Left cardiac atrium (tissue), 4 donors: ENCODE measurements around the gene MEGF11. TPM values are rescaled to one million over a fixed set of nuclear protein-coding genes. Genes with fewer than 3 reads are reported as not detected.

Experiments
- ATAC-seq, 2 donors: fragments of 200-7000 bp; cut with Tn5 transposase; one replicate each; pipeline ENCODE4 v1.9.1; 2020; ENCODE audit warnings: mild to moderate bottlenecking in 2 of 2, moderate library complexity in 2 of 2
- DNase-seq: peaks from one replicate; pipeline ENCODE4 v3.0.0-alpha.2; 2020
- intact Hi-C, 2 donors: fragments of 100-400 bp; cut with DNase I; formaldehyde crosslinking; loops; one replicate each; pipeline versions ENCODE4 v1.14.1 to v1.15.1; 2022 to 2023
- total RNA-seq, 2 donors: library from RNA; stranded (reverse); fragmentation: NEBNext Ultra II Directional; extraction: Animal tissue kit (Norgen Biotek cat#: 25700); gene quantifications; one replicate each; pipeline ENCODE4 v1.2.1, GENCODE V29; 2021
- donor health status: DM: no; HTN: yes; CAD: no.
- donor health status: DM: no; HTN: yes; CAD: no; lungs with severe emphysema.
- donor health status: DM: yes; HTN: yes; CAD: no.
- donor health status: Dilated cardiomyopathy.

MEGF11 gene
- total RNA-seq, 2 donors from 2014 or later = not detected

DNA sequence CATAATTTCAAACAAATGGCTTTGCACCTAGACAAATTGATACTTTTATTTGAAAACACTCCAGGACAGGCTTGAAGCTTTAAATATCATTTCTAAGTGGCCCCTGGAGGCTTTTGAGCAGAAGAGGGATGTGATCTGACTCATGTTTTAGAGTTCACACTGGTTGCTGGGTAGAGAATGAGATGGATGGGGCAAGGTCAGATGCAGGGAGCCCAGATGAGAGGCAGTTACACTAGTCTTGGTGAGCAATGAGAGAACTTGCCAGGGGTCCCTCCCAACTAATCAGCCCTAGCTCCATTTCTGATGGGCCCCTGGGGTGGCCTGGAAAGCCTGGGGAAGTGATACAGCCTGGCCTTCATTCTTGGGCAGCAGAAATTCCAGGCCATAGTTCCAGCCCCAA lies 190.4 kb downstream of the MEGF11 start:
- intact Hi-C loops = no loop called here
- ATAC-seq (no peak), DNase-seq (no peak)

DNA sequence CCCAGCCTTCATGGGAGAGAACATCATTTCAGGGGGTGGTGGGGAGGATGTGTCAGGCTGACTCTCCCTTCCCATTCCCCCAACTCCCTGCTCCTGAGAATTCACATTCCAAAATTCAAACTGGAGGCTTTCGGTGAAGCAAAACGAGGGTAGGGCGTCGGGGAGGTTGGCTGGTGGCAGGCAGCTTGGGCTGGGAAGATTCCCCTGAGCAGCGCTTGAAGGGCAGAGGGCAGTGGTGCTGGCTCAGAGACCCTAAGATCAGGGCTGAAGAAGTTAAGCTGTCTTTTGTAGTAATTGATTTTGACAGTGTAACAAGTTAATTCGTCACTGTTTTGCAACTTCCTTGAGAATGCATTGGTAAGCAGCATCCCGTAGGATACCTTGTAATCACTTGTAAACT lies 196.5 kb downstream of the MEGF11 start:
- no peak for ATAC-seq
- no peak for DNase-seq
- intact Hi-C loops = no loop called here

DNA sequence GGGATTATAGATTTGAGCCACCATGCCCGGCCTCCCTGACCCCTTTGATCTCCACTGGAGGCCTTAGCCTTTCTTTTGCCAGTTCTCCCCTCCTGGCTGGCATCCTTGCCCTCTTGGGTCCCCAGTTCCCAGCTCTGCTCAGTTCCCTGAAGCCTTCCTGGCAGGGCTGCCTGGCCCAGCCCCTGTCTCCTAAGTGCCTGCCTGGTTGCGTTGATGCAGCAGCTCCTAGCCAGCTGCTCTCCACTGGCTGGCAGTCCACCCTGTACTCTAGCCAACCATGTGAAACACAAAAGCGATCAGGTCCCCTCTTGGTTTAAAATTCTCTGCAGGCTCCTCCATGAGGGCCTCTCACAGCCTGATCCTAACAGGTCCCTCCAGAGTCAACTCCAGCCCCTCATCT lies 199.6 kb downstream of the MEGF11 start:
- ATAC-seq = peak; percentile 38 to 68
- DNase-seq = no peak

DNA sequence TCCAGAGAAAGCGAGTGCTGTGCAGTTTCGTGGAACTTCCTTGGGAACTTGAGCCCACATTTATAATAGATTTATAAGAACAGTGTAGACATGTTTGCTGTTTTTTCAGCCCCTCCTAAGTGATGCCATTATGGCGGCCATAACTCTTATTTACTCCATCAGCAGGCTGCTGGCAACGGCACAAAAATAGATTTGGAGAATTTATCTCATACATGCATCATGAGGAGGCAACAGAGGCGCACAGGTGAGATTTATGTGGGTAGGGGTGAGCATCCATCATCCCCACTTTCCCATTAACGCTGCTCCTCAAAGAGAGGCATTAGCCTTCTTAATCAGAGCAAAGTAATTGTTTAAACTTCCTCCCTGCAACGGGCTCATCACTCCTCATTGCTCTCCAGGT lies 201.7 kb downstream of the MEGF11 start:
- intact Hi-C loops = no loop called here
- ATAC-seq (no peak), DNase-seq (no peak)

More for the DNA sequence above, 199.6 kb downstream of the MEGF11 start:
- intact Hi-C loops = no loop called here

DNA sequence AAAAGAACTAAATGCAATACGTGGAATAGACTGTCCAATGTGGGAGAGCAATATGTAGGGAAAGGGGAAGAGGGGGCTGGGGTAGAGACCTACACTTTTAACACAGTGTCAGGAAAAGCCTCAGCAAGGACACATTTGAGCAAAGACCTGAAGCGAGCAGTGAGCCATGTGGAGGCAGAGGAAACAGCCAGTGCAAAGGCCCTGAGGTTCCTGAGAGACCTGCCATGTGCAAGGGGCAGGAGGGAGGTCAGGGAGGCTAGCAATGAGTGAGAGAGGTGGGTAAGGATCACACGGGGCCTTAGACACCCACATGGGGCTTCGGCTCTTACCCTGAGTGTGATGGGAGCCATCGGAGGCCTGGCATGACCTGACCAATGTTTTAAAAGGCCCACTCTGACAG lies 203.3 kb downstream of the MEGF11 start:
- intact Hi-C loops = no loop called here
- ATAC-seq = no peak
- no peak for DNase-seq

DNA sequence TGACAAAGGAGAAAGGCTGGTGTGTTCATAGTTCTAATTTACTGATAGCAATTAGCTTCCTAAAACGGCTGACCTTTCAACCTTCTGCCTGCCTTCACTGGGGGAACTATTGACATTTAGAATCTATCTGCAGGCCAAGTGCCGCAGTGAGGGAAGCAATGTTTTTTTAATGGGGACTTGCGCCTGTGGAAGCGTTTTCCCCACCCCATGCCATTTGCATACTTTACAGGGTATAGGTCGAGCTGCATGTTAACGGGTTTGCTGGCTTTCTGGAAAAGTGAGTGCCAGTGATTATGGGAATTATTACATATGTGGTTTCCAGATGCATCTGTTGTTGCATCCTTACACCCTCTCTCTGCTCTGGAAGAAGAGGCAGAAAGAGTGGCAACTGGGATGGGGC lies 204.2 kb downstream of the MEGF11 start:
- intact Hi-C loops = loop anchor here in 1 of 2 donors (10.0 kb wide), 1 partner anchor 65 kb away; no protein-coding TSS in a partner anchor
- no peak for ATAC-seq

DNA sequence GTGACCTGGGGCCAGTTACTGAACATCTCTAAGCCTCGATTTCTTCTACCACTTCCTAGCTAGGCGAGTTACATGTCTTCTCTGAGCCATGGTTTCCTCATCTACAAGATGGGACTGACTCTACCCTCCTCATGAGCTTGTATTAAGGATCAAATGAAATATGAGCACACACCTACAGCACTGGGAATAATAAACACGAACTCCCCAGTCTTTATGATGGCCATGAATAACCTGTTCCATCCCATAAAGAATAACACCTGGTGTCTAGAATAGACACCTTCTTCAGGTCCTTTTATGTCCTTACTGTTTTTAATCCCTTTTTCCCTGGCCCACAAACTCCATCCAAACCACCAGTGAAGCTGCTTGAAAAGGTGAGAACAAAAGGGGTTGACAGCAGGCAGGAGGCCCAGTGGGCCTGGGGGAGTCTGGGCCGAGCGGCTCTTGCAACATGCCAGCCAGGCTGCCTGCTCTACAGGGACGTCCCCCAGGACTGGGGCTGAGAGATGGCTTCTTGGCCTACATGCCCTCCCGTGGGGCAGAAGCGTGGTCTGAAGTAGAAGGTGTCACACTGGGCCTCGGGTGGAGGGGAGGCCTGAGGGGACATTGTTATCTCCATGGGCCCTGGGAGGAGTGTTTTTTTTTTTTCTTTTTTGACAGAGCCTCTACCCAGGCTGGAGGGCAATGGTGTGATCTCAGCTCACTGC lies 206.1 kb downstream of the MEGF11 start:
- intact Hi-C loops = loop anchor here in 1 of 2 donors (10.0 kb wide), 1 partner anchor 63 kb away; no protein-coding TSS in a partner anchor
- DNase-seq (no peak), ATAC-seq (peak in 1 of 2 donors; percentile 51)

More for the DNA sequence above, 204.2 kb downstream of the MEGF11 start:
- DNase-seq = no peak

DNA sequence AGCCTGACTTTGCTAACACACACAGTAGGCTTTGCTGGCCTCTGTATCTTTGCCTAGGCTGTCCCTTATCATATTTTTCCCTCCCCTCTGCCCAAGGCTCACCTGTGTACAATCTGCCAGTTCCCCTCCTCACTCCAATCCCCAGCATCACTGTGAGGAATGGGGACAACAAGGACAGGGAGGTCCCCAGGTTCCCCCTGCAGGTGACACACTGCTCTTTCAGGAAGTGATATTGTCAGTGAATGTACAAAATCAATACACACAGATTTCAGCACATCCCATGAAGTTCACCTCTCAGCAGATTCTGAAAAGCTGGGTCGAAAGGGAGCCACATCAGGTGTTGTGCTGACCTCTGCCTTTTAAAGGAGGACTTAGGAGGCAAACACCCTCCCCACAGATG lies 206.8 kb downstream of the MEGF11 start:
- intact Hi-C loops = loop anchor here in 1 of 2 donors (10.0 kb wide), 1 partner anchor 62 kb away; no protein-coding TSS in a partner anchor
- no peak for ATAC-seq
- no peak for DNase-seq

DNA sequence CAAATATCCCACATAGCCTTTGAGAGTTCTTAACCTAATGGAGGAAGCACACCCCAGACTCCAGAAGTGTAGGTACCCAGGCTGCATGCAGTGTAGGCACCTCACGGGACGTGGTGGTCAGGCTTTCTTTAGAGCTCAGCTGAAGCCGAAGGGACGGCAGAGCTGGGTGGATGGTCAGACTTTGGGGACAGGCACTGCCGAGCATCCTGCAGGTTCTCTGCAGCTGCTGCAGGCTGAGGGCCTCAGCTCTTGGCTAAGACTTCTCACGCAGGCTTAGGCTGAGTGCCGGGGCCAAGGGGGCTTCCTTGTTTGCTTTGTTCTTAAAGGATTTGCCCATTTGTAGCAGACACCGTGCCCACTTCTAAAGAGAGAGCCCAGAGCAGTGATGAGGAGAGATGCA lies 207.2 kb downstream of the MEGF11 start:
- ATAC-seq (no peak), DNase-seq (no peak)
- intact Hi-C loops = loop anchor here in 1 of 2 donors (10.0 kb wide), 1 partner anchor 62 kb away; no protein-coding TSS in a partner anchor

DNA sequence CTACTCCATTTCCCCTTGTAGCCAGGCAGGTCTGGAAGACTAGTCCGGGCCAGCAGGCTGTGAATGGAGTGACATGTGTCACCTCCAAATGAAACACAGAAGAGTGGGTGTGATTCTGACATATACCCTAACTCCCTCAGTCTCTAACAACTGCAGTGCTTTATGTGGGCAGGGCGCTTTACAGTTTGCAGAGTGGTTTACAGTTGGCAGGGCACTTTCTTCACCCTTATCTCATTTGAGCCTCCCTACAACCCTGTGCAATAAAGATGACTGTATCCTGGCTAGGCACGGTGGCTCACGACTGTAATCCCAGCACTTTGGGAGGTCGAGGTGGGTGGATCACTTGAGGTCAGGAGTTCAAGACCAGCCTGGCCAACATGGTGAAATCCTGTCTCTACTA lies 208.0 kb downstream of the MEGF11 start:
- intact Hi-C loops = loop anchor here in 1 of 2 donors (10.0 kb wide), 1 partner anchor 61 kb away; no protein-coding TSS in a partner anchor
- ATAC-seq = no peak
- no peak for DNase-seq

DNA sequence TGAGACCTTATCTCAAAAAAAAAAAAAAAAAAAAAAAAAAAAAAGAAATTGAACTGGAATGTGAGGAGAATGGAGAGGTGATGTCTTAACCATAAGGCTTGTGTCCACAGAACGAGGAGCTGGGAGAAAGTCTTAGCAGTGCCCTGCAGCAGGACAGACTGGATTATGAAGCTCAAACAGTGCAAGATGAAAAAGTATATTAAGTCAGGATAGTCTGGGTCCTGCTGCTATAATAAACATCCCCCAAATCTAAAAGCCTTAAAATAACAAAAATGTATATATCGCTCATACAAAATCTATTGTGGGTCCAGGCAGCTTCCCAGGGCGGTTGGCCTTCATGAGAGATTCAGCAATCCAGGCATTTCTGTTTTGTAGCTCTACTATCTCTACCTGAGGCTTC lies 208.7 kb downstream of the MEGF11 start:
- ATAC-seq (no peak), DNase-seq (no peak)
- intact Hi-C loops = loop anchor here in 1 of 2 donors (10.0 kb wide), 1 partner anchor 60 kb away; no protein-coding TSS in a partner anchor

DNA sequence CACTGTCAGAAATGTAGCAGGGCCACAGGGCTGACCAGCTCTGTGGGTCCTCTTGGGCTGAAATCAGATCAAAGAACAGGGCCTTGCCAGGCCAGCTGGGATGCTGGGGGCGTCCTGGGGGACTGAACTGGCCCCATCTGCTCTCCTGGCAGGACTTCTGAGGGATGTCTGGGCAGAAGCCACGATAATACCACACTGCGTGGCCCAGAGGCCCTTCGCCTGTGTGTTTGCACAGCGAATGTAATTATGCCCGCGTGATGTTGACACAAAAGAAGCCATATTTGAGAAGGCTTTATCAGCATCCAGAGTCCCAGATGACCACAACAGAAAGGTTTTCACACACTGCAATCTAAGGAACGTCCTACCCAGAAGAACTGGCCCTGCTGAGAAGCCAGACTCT lies 210.3 kb downstream of the MEGF11 start:
- DNase-seq (no peak), ATAC-seq (no peak)
- intact Hi-C loops = loop anchor here in 1 of 2 donors (10.0 kb wide), 1 partner anchor 58 kb away; no protein-coding TSS in a partner anchor

DNA sequence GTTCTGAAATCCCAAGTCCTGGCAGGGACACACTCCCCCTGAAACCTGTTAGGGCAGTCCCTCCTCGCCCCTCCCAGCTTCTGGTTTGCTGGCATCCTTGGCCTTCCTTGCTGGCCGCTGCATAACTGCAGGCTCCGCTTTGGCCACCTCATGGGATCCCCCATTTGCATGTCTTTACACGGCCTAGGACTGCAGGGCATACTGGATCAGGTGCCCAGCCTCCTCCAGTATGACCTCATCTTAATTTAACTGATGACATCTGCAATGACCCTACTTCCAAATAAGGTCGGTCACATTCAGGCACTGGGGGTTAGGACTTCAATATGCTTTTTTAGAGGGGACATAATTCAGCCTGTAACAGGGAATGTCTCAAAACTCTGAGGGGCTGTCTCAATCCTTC lies 210.9 kb downstream of the MEGF11 start:
- intact Hi-C loops = loop anchor here in 1 of 2 donors (10.0 kb wide), 1 partner anchor 58 kb away; no protein-coding TSS in a partner anchor
- ATAC-seq = no peak
- no peak for DNase-seq

DNA sequence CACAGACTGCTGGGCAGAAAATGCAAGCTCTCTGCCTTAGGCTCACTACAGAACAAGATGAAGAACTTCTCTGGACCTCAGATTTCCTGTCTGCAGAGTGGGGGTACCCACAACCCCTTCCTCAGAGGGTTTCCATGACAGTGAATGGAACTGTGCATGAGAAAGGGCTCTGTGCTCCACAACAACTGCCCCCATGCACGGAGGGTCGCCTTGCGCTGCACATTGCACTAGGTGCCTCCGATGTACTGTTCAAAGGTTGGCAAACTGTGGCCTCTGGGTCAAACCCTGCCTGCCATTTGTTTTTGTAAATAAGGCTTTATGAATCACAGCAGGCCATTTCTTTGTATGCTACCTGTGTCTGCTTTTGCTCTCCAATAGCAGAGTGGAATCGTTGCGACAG lies 212.3 kb downstream of the MEGF11 start:
- intact Hi-C loops = loop anchor here in 1 of 2 donors (10.0 kb wide), 1 partner anchor 56 kb away; no protein-coding TSS in a partner anchor

DNA sequence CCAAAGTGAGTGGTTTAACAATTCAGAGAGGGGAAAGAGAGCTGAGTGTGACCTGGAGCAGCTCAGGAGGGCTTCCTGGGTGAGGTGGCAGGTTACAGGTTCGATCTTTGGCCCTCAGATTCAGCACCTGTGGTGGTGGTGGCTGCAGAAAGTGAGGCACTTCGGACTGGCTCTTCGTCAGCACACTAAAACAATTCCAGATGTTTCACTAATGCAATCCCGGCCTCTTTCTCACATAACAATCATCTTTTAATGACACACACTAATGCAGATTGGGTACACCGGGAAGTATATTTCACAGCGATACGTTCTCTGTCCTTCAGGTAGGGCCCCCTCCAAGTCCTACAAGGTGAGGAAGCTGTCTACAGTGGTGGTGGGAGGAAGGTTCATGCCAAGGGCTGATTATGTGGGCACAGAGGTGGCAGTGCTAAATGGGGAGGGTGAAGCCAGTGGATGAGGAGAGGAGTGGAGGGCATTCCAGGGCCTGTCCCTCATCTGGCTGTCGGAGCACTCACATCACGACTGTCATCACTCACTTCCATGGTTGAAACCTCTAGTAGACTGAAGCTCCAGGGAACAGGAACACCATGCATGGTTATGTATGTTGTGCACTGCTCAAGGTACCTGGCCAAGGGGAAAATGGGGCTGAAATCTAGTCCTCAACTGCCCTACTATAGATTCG lies 213.2 kb downstream of the MEGF11 start:
- intact Hi-C loops = loop anchor here in 1 of 2 donors (10.0 kb wide), 1 partner anchor 56 kb away; no protein-coding TSS in a partner anchor
- ATAC-seq = peak; percentile 69 to 93
- DNase-seq = no peak

More for the DNA sequence above, 212.3 kb downstream of the MEGF11 start:
- ATAC-seq (no peak), DNase-seq (no peak)

DNA sequence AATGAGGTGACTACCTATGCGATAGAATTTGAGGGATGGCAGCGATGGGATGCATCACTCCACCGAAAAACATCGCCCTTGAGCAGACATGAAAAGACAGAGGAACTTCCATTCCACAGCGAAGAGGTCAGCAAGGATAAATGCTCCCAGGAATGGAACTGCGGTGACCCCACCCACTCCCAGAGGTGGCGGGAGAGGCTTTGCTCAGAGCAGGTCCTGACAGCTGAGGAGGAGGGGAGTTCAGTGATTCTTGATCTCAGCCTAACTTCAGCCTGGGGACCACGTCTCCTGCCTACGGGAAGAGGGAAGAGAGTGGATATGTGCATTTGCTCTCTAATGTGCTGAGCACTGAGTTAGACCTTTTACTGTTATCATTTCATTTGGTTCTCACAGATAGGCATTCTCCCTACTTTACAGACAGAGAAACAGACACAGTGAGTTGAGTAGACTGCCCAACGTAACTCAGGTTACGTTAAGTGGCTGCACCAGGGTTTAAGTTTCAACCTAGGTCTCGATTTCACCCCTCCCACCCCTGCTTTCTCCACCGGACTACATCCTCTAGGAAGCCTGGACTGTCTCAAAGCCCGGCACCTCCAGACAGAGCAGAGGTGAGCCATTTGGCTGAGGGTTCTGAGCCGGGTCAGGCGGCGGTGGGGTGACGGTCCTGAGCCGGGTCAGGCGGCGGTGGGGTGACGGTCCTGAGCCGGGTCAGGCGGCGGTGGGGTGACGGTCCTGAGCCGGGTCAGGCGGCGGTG lies 214.3 kb downstream of the MEGF11 start:
- intact Hi-C loops = no loop called here
- ATAC-seq = peak; percentile 10 to 52
- DNase-seq = no peak

DNA sequence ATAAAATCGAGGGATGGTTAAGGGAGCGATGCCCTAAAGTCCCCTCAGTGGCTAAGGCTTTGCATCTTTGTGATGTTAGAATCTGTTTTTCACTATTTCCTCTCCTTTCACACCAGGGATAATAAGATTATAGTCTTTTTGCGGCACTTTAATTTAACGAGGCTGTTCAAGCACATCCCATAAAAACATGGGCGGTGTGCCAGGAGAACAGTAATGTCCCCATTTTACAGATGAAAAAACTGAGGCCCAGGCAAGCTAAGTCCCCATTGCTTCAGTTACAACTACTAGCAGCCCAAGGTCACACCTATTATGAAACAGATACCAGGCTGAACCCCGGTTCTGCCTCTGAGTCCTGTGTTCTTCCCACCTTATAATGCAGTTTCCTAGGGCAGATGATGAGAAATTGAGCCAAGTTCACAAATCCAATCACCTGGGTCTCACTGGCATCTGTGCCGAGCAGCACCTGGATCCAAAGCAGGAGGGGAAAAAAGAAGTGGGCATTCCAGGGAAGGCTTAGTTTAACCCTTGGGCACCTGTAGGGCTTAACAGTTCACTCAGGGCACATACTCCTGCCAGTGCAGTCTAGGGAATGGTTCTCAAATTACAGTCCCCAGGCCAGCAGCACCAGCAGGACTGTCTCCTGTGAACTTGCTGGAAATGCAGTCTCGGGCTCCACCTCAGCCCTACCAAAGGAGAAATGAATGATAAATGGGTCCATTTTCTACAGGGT lies 215.0 kb downstream of the MEGF11 start:
- ATAC-seq = peak in 1 of 2 donors; percentile 15
- intact Hi-C loops = no loop called here
- DNase-seq = no peak

DNA sequence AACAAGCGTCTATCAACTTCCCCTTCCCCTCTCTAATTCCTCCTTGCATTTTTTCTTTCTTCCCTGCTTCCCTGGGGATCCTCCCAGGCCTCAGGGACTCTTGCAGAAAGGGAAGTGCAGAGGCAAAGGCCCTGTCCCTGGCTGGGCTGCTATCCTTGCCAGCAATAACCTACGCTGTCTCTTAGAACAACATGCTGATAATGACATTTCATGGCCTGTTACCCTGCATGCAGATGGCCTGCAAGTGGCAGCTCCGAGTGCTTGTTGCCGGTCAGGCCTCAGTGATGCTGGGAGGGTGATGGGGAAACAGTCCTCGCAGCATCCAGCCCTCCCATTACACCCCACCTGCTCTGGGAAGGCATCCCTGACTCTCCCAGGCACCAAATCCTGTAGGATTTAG lies 216.7 kb downstream of the MEGF11 start:
- intact Hi-C loops = no loop called here
- DNase-seq (no peak), ATAC-seq (no peak)

DNA sequence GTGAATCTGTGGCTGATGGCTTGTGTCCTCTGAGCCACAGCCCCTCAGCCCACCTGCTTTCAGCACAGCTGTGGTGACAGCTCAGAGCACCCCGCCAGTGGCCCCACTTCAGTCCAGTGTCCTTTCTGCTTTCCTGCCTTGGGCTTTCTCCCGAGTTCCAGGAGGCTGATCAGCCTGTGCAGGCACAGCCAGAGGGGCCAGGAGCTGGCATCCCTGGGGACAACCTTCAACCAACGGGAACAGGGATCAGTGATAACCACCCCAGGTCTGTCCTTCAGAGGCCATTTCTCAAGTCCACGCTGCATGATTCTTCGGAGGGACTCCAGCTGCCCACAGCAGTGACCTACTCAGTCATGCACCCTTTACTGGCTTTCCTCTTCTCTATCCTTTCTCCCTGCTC lies 217.6 kb downstream of the MEGF11 start:
- ATAC-seq (no peak), DNase-seq (no peak)
- intact Hi-C loops = no loop called here
